Thoracic aorta (tissue), 2 donors: ENCODE measurements around the gene SIL1. TPM values are rescaled to one million over a fixed set of nuclear protein-coding genes. Genes with fewer than 3 reads are reported as not detected.

Source experiments
- ATAC-seq: fragments of 150-250 bp; one replicate; pipeline ENCODE4 v1.8.0; 2017; ENCODE audit warnings: low read depth; ENCODE audit not compliant: insufficient number of reproducible peaks, low FRiP score
- DNase-seq: peaks from one replicate; pipeline ENCODE4 v3.0.0-alpha.2; 2020; ENCODE audit warnings: low spot score
- H3K27ac ChIP-seq, 2 donors: fragments of 200-600 bp; sonication (generic); 1 replicate in 1 of 2; 2 replicates in 1 of 2; pipeline ENCODE4 v1.5.1; 2016; ENCODE audit warnings: mild to moderate bottlenecking in 2 of 2, moderate library complexity in 2 of 2
- H3K27me3 ChIP-seq: fragments of 200-600 bp; sonication (generic); replicated peaks from 2 replicates; pipeline ENCODE4 v1.6.0; 2016; ENCODE audit warnings: mild to moderate bottlenecking; ENCODE audit not compliant: insufficient read depth
- H3K36me3 ChIP-seq: fragments of 200-600 bp; sonication (generic); one replicate; pipeline ENCODE4 v1.5.1; 2016
- H3K4me1 ChIP-seq, 2 donors: fragments of 200-600 bp; sonication (generic); 1 replicate in 1 of 2; 2 replicates in 1 of 2; pipeline versions ENCODE4 v1.5.1 to v1.6.0; 2016; ENCODE audit warnings: low read depth in 2 of 2, mild to moderate bottlenecking in 1 of 2; ENCODE audit not compliant: control insufficient read depth in 1 of 2
- H3K4me3 ChIP-seq: fragments of 200-600 bp; sonication (generic); 2 replicates; pipeline ENCODE4 v1.5.1; 2016; ENCODE audit warnings: mild to moderate bottlenecking
- H3K9me3 ChIP-seq: fragments of 200-600 bp; sonication (generic); 2 replicates; pipeline ENCODE4 v1.5.1; 2016
- CTCF ChIP-seq: fragments of 200-600 bp; sonication (generic); IDR thresholded peaks from one replicate; pipeline ENCODE4 v1.5.1; 2019; ENCODE audit warnings: antibody characterized with exemption
- total RNA-seq, 2 donors: library from RNA; depleted of rRNA; stranded (reverse); fragments of >200 nt; gene quantifications; one replicate each; pipeline versions ENCODE4 v1.1.0 to v1.2.3, GENCODE V29; 2016

Gene SIL1
- total RNA-seq, 2 donors from 2014 or later: 33.1 to 41.2 TPM

DNA sequence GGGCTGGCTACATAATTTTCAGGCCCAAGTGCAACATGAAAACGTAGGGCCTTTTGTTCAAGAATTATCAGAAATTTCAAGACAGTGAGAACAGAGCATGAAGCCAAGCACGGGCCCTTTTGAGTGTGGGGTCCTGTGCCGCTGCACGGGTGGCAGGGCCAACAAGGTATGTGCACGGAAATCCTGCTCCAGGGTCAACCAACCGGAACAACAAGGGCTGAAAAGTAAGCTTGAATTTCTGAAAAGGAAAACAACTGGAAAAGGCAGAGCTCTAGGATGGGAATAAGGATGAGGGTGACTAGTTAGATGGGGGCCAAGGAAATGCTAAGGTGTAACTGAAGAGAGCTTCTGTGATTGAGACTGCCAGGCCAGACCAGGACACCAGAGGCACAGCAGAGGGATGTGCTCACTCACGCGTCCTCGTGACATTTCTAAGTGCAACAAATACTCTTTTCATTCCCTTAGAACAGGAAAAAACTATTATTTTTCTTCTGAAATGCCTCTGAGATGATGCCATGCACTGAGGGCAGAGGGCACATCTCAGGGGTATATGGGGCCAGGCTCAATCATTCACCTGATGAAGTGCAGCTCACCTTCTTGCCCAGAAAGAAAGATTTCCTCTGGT, 242.4 kb downstream of the SIL1 start:
- peaks cover 30 to 42% of the 10 kb centered on the region in 2 donors for H3K4me1 ChIP-seq
- H3K36me3 ChIP-seq: no peaks in the 10 kb centered on the region
- no peak overlapping the region for H3K27ac ChIP-seq
- no peaks in the 10 kb centered on the region for H3K9me3 ChIP-seq
- TF ChIP-seq CTCF: no peak
- no peak overlapping the region for H3K4me3 ChIP-seq
- DNase-seq (no peak), ATAC-seq (no peak)
- no peaks in the 10 kb centered on the region for H3K27me3 ChIP-seq

- ATAC-seq (no peak), DNase-seq (no peak)
- peaks cover 36 to 48% of the 10 kb centered on the region in 2 donors for H3K4me1 ChIP-seq
- no peaks in the 10 kb centered on the region for H3K36me3 ChIP-seq
- peak overlapping the region in 1 of 2 donors; percentile 81 for H3K27ac ChIP-seq
- H3K4me3 ChIP-seq: no peak overlapping the region
- no peaks in the 10 kb centered on the region for H3K9me3 ChIP-seq
- TF ChIP-seq CTCF: no peak
- no peaks in the 10 kb centered on the region for H3K27me3 ChIP-seq
Measured at GRCh38 chr5:138955013-138955660, 243.0 kb downstream of the SIL1 start.

DNA sequence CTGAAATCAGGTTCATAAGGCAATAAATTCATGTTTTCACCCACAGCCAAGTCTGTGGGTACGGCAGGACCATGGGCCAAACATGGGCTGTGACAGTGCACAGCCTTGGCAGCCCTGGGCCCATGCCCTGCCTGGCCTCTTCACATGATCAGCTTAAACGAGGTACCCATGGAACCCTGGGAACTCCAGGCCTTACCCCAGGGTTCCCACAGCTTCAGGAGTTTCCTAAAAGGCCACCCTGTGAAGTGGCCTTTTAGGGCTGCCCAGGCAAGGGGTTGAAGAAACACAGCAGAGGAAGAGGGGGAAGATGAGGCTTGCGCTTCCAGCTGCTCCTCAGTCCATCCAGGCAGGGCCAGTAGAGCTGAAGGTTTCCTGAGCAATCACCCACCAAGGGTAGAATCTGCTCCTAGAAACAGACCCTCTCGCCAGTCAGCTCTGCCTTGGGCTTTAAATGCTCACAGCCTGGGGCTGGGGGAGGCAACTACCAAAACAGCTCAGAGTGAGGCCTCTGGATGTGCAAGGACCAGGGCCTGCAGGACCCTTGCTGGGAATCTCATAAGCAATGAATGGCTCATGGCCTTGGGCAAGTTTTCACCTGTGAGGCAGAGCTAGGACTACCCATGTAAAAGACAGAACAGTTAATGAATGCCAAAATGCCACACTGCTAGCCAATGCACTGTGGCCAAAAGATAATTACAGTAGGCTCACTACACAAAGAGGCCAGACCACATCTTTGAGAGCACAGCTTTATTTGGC, 243.7 kb downstream of the SIL1 start:
- H3K36me3 ChIP-seq: no peaks in the 10 kb centered on the region
- peaks cover 42 to 55% of the 10 kb centered on the region in 2 donors for H3K4me1 ChIP-seq
- H3K27ac ChIP-seq: peak overlapping the region; percentile 75 to 81
- H3K9me3 ChIP-seq: no peaks in the 10 kb centered on the region
- H3K27me3 ChIP-seq: no peaks in the 10 kb centered on the region
- ATAC-seq (no peak), DNase-seq (no peak)
- H3K4me3 ChIP-seq: no peak overlapping the region
- TF ChIP-seq CTCF: no peak

DNA sequence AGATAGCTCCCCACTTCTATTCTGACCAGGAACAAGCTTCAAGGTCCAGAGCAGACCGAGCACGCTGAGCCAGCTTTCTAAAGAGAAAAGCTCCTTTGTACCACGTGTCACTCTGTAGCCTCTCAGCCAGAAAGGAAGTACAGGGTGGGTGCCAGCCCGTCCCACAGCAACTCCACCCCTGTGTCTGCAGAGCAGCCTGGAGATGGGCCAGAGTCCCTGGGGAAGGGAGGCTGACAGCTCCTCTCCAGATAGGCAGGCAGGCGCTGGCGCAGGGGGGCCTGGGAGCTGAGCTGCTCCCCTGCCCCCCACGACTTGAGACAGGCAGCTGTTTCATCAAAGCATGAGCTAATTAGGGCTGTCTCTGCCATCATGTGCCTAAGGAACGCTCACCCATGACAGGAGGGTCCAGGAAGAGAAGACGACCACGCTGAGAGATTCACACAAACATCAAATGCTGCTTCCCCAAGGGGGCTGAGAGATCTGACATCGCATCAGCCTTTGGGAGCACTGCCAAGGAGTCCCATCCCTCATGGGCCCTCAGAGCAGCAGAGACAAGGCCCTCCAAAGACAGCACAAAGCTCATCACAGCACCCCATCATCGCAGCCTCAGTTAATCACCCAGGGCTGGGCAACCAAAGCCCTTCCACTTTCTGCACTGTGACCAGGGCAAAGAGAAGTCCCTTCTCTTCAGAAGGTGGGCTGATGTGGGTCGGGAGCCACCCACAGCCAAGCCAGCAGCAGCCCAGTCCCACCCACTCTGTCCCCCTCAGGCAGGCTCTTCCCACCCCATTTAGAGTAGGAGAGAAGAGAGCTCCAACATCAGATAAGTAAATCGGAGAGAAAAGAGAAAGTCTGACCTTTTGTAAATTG, 244.5 kb downstream of the SIL1 start:
- TF ChIP-seq CTCF: no peak
- H3K4me1 ChIP-seq: peaks cover 44 to 63% of the 10 kb centered on the region in 2 donors
- H3K36me3 ChIP-seq: no peaks in the 10 kb centered on the region
- no peaks in the 10 kb centered on the region for H3K9me3 ChIP-seq
- H3K27ac ChIP-seq: peak overlapping the region; percentile 75 to 81
- no peaks in the 10 kb centered on the region for H3K27me3 ChIP-seq
- DNase-seq: peak; percentile 36
- ATAC-seq: no peak
- peak overlapping the region; percentile 28 for H3K4me3 ChIP-seq
